ENCODE data around the gene MRTO4.

DNA sequence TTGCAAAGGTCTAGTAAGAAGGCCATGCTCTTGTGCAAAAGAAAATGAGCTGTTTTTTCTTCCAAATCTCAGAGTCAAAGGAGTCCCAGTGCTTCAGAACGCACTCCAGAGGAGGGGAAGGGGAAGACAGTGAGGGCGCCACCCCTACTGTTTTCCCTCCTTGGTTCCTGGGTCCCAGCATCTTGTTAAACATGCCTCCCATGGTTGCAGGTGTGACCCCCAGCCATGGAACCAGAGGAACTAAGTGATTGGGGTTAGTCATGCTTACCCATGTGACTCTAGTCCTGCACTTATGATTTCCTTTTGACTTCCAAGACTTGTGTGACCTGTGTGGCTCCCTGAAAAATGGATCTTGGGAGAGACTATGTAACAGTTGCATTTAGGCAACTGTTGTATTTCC, 43.0 kb downstream of the MRTO4 start:
- no peak for TF ChIP-seq POLR2A (IDR thresholded peaks at IDR 0.05)
- TF ChIP-seq, protein P1, sequence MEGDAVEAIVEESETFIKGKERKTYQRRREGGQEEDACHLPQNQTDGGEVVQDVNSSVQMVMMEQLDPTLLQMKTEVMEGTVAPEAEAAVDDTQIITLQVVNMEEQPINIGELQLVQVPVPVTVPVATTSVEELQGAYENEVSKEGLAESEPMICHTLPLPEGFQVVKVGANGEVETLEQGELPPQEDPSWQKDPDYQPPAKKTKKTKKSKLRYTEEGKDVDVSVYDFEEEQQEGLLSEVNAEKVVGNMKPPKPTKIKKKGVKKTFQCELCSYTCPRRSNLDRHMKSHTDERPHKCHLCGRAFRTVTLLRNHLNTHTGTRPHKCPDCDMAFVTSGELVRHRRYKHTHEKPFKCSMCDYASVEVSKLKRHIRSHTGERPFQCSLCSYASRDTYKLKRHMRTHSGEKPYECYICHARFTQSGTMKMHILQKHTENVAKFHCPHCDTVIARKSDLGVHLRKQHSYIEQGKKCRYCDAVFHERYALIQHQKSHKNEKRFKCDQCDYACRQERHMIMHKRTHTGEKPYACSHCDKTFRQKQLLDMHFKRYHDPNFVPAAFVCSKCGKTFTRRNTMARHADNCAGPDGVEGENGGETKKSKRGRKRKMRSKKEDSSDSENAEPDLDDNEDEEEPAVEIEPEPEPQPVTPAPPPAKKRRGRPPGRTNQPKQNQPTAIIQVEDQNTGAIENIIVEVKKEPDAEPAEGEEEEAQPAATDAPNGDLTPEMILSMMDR (IDR thresholded peaks at IDR 0.05 in 8 of 11, conservative IDR thresholded peaks at IDR 0.05 in 3 of 11): no peak

All from spleen (tissue), 7 donors.